ENCODE results near the gene PRDM15. TPM values are rescaled to one million over a fixed set of nuclear protein-coding genes. Genes with fewer than 3 reads are reported as not detected.

Gene PRDM15
- total RNA-seq, 4 donors from 2014 or later, result 6.4 to 88.4 (median 21.1) TPM

DNA sequence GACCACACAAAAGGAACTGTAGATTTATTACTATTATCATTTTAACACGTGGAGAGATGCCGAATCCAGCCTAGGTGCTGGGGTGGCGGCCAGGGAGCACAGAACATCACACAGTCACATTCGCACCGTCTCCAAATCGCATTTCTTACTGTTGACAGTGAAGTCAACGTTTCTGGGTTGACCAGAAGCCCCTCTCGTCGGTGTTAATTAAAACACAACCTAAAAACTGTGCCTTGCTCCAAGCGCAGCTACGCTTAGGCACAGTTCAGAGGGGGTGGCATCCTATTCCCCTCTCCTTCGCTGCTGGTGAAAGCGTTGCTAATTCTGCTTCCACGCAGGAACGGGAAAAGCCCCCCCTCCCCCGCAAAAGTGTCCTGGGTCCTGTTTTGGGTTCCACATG lies 116.4 kb downstream of the PRDM15 start:
- Histone ChIP-seq H3K27ac (no peak overlapping the region), H3K36me3 (no peaks in the 10 kb centered on the region), H3K4me3 (no peak overlapping the region), H3K9me3 (no peaks in the 10 kb centered on the region), H3K4me1 (peaks cover 0 to 39% (median 15%) of the 10 kb centered on the region in 4 donors), H3K27me3 (peaks cover 74% of the 10 kb centered on the region)
- in situ Hi-C loops (cut with MboI; ENCODE audit: low pct_ligation_motif_present in 1 of 4, low pct_unique_long_range_greater_than_20kb in 1 of 4, low sequenced_read_pairs in 3 of 4) (no loop called here), intact Hi-C loops (cut with DNase I; ENCODE audit: low total_unique reads) (no loop called here)
- 50% methylated on average over 16 of the region's 16 CpGs; no CpG with 5 or more reads in 1 of the 2 donors for WGBS, 2 donors (ENCODE audit: low coverage in 1 of 2)
- no peak for DNase-seq
- TF ChIP-seq EP300 (IDR thresholded peaks at IDR 0.05; ENCODE audit: low read depth), result no peak

DNA sequence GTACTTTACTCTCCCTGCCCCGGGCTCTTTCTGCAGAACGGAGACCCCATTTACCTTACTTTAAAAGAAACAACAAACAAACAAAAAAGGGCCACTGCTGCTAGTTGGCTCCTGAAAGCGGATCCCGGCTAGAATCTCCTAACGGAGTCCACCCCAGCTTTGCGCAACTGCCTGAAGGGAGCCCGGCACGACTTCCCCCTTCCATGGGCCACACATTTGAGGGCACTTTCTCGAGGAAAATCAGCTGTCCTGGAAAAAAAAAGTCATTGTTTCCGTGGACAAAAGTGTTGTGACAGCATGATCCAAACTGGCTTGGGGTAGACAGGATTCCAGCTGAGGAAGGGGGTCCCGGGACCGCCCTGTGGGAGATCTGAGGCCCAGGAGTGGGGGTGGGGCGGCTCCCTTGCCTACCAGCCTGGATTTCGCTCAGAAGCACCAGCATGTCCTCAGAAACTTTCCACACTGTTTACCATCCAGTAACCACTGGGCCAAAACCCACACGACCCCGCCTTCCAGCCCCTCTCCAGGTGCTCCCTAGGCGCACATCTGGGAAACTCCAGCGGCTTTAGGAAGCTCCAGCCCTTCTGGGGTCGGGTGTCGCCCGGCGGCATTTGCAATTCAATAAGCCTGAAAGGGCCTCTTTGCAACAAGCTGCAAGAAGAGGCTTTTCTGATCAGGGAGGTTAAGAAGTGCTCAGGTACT lies 117.1 kb downstream of the PRDM15 start:
- Histone ChIP-seq H3K36me3 (no peaks in the 10 kb centered on the region), H3K27me3 (peaks cover 67% of the 10 kb centered on the region), H3K9me3 (no peaks in the 10 kb centered on the region), H3K4me1 (peaks cover 0 to 33% (median 10%) of the 10 kb centered on the region in 4 donors), H3K4me3 (no peak overlapping the region), H3K27ac (peak overlapping the region in 1 of 4 donors; percentile 28)
- no peak for TF ChIP-seq POLR2AphosphoS5 (IDR thresholded peaks at IDR 0.05)
- TF ChIP-seq, protein P1, sequence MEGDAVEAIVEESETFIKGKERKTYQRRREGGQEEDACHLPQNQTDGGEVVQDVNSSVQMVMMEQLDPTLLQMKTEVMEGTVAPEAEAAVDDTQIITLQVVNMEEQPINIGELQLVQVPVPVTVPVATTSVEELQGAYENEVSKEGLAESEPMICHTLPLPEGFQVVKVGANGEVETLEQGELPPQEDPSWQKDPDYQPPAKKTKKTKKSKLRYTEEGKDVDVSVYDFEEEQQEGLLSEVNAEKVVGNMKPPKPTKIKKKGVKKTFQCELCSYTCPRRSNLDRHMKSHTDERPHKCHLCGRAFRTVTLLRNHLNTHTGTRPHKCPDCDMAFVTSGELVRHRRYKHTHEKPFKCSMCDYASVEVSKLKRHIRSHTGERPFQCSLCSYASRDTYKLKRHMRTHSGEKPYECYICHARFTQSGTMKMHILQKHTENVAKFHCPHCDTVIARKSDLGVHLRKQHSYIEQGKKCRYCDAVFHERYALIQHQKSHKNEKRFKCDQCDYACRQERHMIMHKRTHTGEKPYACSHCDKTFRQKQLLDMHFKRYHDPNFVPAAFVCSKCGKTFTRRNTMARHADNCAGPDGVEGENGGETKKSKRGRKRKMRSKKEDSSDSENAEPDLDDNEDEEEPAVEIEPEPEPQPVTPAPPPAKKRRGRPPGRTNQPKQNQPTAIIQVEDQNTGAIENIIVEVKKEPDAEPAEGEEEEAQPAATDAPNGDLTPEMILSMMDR (IDR thresholded peaks at IDR 0.05), result no peak
- no peak for TF ChIP-seq EP300 (IDR thresholded peaks at IDR 0.05; ENCODE audit: low read depth)
- intact Hi-C loops (cut with DNase I; ENCODE audit: low total_unique reads), result no loop called here
- in situ Hi-C loops (cut with MboI; ENCODE audit: low pct_ligation_motif_present in 1 of 4, low pct_unique_long_range_greater_than_20kb in 1 of 4, low sequenced_read_pairs in 3 of 4), result no loop called here
- 49 to 62% methylated on average over 6 to 22 of the region's 22 CpGs for WGBS, 2 donors (ENCODE audit: low coverage in 1 of 2)
- no peak for DNase-seq

DNA sequence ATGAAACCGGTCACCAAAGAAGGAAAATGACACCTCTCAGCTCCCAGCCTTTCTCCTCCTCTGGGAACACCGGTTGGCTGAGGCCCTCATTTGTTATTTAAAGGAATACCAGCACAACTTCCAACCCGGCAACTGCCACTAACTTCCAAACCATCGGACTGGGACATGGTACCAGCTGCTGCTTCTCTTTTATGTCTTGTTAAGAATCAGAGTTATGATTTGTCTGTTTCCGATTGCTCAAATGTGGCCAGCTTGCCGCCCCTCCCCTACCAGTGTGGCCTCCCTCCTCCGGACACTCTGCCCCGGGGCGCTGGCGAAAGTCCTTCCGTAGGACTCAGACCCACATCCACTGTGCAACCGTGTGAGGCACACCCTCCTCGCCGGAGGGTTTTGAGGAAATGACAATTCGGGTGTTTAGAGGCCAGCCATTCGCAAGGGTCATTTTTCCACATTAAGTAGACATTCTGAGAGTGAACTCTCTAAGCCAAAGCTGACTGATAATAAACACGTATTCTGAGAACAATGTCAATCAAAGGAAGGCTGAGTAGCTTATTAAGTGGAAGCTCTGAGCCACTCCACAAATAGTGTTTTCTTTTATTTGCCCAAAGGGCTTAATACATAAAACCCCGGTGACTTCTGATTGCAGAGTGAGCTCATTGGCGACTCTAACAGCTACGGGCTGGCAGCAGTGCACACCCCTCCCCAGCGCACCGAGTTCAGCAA lies 117.8 kb downstream of the PRDM15 start:
- no peak for TF ChIP-seq POLR2A (IDR thresholded peaks at IDR 0.05)
- no peak for TF ChIP-seq POLR2AphosphoS5 (IDR thresholded peaks at IDR 0.05)
- TF ChIP-seq EP300 (IDR thresholded peaks at IDR 0.05; ENCODE audit: low read depth), result no peak
- TF ChIP-seq, protein P1 (IDR thresholded peaks at IDR 0.05), result no peak
- Histone ChIP-seq H3K27me3 (peaks cover 60% of the 10 kb centered on the region), H3K4me3 (no peak overlapping the region), H3K36me3 (no peaks in the 10 kb centered on the region), H3K9me3 (no peaks in the 10 kb centered on the region), H3K4me1 (peaks cover 0 to 26% (median 4%) of the 10 kb centered on the region in 4 donors), H3K27ac (peak overlapping the region in 1 of 4 donors; percentile 28)
- no peak for DNase-seq
- intact Hi-C loops (cut with DNase I; ENCODE audit: low total_unique reads) (no loop called here), in situ Hi-C loops (cut with MboI; ENCODE audit: low pct_ligation_motif_present in 1 of 4, low pct_unique_long_range_greater_than_20kb in 1 of 4, low sequenced_read_pairs in 3 of 4) (no loop called here)
- WGBS, 2 donors (ENCODE audit: low coverage in 1 of 2), result 28 to 46% methylated on average over 8 to 22 of the region's 22 CpGs

DNA sequence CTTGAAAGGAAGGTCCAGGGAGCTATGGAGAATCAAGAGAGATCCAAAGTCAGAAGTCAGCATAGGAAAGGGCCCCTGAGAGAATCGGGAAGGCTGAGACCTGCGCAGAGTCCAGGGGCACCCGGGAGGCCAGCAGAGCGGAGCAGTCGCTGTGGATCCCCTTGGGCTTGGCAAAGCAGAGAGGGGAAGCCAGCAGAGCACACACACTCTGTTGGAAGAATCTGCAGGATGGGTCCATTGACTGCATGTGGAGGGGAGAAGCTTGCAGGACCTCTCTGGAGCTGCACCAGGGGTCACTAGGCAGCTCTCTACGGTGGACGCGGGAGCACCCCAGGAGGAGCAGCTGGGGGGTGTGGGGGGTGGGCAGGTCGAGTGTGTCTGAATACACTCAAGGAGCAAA lies 118.7 kb downstream of the PRDM15 start:
- H3K4me3 ChIP-seq, result no peak overlapping the region
- H3K4me1 ChIP-seq, result peaks cover 0 to 22% (median 0%) of the 10 kb centered on the region in 4 donors
- intact Hi-C loops (cut with DNase I; ENCODE audit: low total_unique reads), result no loop called here
- peaks cover 51% of the 10 kb centered on the region for H3K27me3 ChIP-seq
- 71 to 82% methylated on average over 4 to 9 of the region's 9 CpGs for WGBS, 2 donors (ENCODE audit: low coverage in 1 of 2)
- no peaks in the 10 kb centered on the region for H3K36me3 ChIP-seq
- TF ChIP-seq POLR2AphosphoS5 (IDR thresholded peaks at IDR 0.05) (no peak), EP300 (IDR thresholded peaks at IDR 0.05; ENCODE audit: low read depth) (no peak), POLR2A (IDR thresholded peaks at IDR 0.05) (no peak)
- TF ChIP-seq, protein P1 (IDR thresholded peaks at IDR 0.05), result no peak
- no peaks in the 10 kb centered on the region for H3K9me3 ChIP-seq
- in situ Hi-C loops (cut with MboI; ENCODE audit: low pct_ligation_motif_present in 1 of 4, low pct_unique_long_range_greater_than_20kb in 1 of 4, low sequenced_read_pairs in 3 of 4), result no loop called here
- no peak for DNase-seq
- no peak overlapping the region for H3K27ac ChIP-seq

Measured in transverse colon (tissue), 4 donors.